Endothelial cell of umbilical vein (primary cell): ENCODE results near the gene IRF9.

Source experiments
- EZH2 ChIP-seq: IDR thresholded peaks from 2 replicates; pipeline ENCODE4 v1.6.1; 2012; ENCODE audit warnings: borderline replicate concordance, low read depth, mild to moderate bottlenecking, moderate library complexity, low read length, inconsistent platforms; ENCODE audit not compliant: severe bottlenecking
- FOS ChIP-seq: IDR thresholded peaks from 2 replicates; pipeline ENCODE4 v1.6.1; 2011; ENCODE audit warnings: mild to moderate bottlenecking, low read length, moderate library complexity, borderline replicate concordance; ENCODE audit not compliant: insufficient read depth
- GATA2 ChIP-seq: IDR thresholded peaks from 2 replicates; pipeline ENCODE4 v1.7.0; 2011; ENCODE audit warnings: low read depth, mild to moderate bottlenecking, moderate library complexity, mixed read lengths, low read length; ENCODE audit not compliant: insufficient read length, insufficient read depth
- JUN ChIP-seq: IDR thresholded peaks from 2 replicates; pipeline ENCODE4 v1.6.1; 2011; ENCODE audit warnings: borderline replicate concordance, low read depth; ENCODE audit not compliant: insufficient read length, insufficient read depth
- MYC ChIP-seq: IDR thresholded peaks from one replicate; pipeline ENCODE4 v1.6.1; 2011; ENCODE audit warnings: mild to moderate bottlenecking, low read depth, low read length
- POLR2A ChIP-seq: IDR thresholded peaks from 2 replicates; pipeline ENCODE4 v1.6.1; 2012; ENCODE audit warnings: low read depth, mild to moderate bottlenecking, control low read depth, low read length
- POLR2AphosphoS5 ChIP-seq: IDR thresholded peaks from 2 replicates; pipeline ENCODE4 v1.6.1; 2012; ENCODE audit warnings: low read depth, mild to moderate bottlenecking, control low read depth, low read length, moderate library complexity; ENCODE audit not compliant: insufficient read depth
- TF ChIP-seq, protein P1 (sequence below), 2 donors: IDR thresholded peaks; 1 replicate in 1 of 2; 2 replicates in 1 of 2; pipeline ENCODE4 v1.5.1; 2011; ENCODE audit warnings: low read length in 2 of 2, mild to moderate bottlenecking in 2 of 2, moderate library complexity in 2 of 2, control low read depth in 1 of 2, inconsistent platforms in 1 of 2, low read depth in 1 of 2; ENCODE audit not compliant: insufficient read depth in 1 of 2; ENCODE audit errors: extremely low read depth in 1 of 2
- TF ChIP-seq, protein P2 (sequence below): IDR thresholded peaks from 2 replicates; pipeline ENCODE4 v1.6.1; 2011; ENCODE audit not compliant: insufficient read depth, insufficient read length

DNA sequence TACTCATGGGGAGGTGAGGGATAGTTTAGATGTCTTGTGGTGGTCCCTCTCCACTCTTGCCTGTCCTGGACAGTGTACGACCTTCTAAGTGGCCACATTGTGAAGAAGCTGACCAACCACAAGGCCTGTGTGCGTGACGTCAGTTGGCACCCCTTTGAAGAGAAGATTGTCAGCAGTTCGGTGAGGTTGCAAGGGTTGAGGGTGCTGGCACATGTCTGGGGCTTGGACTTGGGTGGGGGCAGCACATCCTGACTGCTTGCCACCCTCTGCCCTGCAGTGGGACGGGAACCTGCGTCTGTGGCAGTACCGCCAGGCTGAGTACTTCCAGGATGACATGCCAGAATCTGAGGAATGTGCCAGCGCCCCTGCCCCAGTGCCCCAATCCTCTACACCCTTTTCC, 38.2 kb upstream of the IRF9 start:
- TF ChIP-seq, protein P1, sequence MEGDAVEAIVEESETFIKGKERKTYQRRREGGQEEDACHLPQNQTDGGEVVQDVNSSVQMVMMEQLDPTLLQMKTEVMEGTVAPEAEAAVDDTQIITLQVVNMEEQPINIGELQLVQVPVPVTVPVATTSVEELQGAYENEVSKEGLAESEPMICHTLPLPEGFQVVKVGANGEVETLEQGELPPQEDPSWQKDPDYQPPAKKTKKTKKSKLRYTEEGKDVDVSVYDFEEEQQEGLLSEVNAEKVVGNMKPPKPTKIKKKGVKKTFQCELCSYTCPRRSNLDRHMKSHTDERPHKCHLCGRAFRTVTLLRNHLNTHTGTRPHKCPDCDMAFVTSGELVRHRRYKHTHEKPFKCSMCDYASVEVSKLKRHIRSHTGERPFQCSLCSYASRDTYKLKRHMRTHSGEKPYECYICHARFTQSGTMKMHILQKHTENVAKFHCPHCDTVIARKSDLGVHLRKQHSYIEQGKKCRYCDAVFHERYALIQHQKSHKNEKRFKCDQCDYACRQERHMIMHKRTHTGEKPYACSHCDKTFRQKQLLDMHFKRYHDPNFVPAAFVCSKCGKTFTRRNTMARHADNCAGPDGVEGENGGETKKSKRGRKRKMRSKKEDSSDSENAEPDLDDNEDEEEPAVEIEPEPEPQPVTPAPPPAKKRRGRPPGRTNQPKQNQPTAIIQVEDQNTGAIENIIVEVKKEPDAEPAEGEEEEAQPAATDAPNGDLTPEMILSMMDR (IDR thresholded peaks at IDR 0.05; ENCODE audit: extremely low read depth in 1 of 2, insufficient read depth in 1 of 2, low read depth in 1 of 2, low read length in 2 of 2): no peak
- TF ChIP-seq, protein P2, sequence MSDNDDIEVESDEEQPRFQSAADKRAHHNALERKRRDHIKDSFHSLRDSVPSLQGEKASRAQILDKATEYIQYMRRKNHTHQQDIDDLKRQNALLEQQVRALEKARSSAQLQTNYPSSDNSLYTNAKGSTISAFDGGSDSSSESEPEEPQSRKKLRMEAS: no peak
- TF ChIP-seq MYC (no peak), FOS (no peak), POLR2AphosphoS5 (no peak), POLR2A (no peak), EZH2 (no peak), JUN (no peak), GATA2 (no peak)
